Activated CD4-positive, CD25-positive, alpha-beta regulatory T cell treated with anti-CD3 and anti-CD28 coated beads, Interleukin-2, amount 50 U/mL, for 24 hours (primary cell): Measurements from ENCODE around the gene KLB.
"Not testable (repeated sequence)": the region's sequence is repeated elsewhere in the genome, so short reads cannot be mapped to it uniquely, and the experiment has no call there.

Source experiments
- ATAC-seq, 2 donors: fragments of 150-1000 bp; cut with Tn5 transposase; one replicate each; pipeline ENCODE4 v1.10.0; 2021; ENCODE audit warnings: mild to moderate bottlenecking in 1 of 2, moderate library complexity in 1 of 2

KLB gene

GRCh38 chr4:39406763-39407583, at the start of gene KLB:
Gene KLB, plus strand, starts transcription at chr4:39406930. Its CDS starts 20 bp downstream, at chr4:39406950.
- ATAC-seq = no peak

- ATAC-seq = no peak
Measured at GRCh38 chr4:39357002-39357401, 49.7 kb upstream of the KLB start.

GRCh38 chr4:39360611-39361010, 46.1 kb upstream of the KLB start:
- not testable (repeated sequence) for ATAC-seq

DNA sequence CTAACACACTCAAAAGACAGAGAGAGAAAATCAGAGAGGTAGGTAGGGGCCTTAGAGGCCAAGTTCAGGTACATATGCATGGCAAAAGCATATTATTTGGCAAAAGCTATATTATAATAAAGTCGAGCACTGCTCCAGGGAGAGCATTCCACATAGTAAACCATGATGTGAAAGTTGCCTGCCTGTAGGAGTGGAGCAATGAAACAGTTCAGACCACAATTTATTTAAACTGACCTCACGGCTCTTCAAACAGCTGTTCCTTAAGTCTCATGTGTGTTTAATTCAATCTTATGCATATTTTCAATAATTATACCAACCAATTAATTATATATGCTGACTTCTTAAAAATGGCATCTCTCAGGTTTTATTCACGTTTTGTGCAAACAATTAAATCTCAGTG, 43.9 kb upstream of the KLB start:
- ATAC-seq = no peak

DNA sequence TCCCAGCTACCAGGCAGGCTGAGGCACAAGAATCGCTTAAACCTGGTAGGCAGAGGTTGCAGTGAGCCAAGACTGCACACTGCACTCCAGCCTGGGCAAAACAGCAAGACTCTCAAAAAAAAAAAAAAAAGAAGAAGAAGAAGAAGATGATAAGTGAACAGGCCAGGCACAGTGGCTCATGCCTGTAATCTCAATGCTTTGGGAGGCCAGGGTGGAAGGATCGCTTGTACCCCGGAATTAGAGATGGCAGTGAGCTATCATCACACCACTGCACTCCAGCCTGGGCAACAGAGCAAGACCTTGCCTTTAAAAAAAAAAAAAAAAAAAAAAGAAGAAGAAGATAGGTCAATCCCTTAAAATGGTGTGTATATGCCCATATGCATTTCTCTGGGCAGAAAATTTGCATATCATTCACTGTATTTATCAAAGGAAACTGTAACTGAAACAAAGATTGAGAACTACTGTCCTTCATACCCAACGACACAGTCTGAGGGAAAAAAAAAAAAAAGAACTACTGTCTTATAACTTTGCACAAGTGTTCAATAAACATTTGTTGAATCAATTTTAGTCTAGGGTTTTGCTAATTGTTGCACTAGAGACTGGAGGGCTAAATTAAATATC, 42.8 kb upstream of the KLB start:
- no peak for ATAC-seq

GRCh38 chr4:39365360-39365759, 41.4 kb upstream of the KLB start:
- no peak for ATAC-seq

DNA sequence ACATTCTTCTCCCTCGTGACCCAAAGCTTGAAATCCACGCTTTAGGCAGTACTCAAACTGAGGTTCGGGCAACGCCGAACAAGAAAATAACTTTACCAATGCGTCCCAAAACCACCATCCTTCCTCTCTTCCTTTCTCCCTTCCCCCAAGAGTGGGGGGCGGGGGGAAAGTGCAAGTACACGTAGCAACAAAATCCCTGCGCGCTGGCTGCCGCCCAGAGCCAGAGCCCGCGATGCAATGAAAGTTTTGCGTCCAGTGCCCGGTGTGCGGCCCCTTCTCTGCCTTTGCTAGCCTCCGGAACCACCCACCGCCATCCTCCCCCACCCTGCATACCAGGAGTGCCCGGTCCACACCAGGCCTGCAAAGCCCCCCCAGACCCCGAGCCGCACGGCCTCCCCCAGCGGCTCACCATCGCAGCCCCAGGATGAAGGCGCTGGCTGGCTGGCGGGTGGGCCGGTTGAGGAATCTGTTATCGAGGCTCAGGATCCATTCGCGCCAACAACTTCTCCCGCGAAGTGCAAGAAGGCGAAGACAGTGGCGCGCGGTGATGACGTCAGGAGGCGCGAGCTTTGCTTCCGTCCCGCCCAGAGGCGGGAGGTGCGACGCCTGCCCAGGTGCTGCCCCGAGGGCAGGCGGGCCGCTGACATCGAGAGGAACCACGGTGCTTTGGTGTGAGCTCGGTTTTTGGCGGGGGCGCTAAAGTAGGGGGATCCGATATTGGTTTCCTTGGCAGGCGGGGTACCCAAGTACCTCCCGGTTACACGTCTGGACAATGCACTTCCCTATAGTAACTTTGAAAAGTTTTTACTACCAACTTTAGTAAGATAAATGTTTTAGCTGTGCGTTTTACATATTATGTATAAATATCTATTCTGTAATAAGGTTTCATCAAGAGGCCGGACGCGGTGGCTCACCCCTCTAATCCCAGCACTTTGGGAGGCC, 40.6 kb upstream of the KLB start, which contains the start of gene RFC1:
Gene RFC1 (minus strand): TSS at position 533 of the 942 bp plus-strand sequence. CDS start 121 bp downstream, at position 412.
- peak; percentile 92 to 95 for ATAC-seq

DNA sequence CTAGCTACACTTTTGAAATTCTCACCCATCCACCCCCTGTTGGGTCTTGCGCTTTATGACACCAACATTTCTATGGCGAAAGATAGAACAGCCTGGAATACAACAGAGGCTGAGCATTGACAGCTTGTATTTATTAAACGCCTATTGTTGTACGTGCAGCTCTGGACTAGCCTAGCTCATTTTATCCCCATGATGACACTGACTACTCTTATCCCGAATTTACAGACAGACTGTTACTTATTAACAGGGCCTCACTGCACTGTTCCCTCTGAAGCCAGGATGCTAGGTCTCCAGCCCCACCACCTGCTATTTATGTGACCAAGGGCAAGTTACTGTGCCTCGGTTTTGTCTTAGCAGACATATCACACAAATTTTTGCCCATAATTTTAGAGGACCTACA, 39.6 kb upstream of the KLB start:
- no peak for ATAC-seq

- ATAC-seq = no peak
Measured at GRCh38 chr4:39369301-39369700, 37.4 kb upstream of the KLB start.

GRCh38 chr4:39371209-39371608, 35.5 kb upstream of the KLB start:
- ATAC-seq = not testable (repeated sequence)

- ATAC-seq = no peak
Measured at GRCh38 chr4:39375478-39375877, 31.3 kb upstream of the KLB start.

DNA sequence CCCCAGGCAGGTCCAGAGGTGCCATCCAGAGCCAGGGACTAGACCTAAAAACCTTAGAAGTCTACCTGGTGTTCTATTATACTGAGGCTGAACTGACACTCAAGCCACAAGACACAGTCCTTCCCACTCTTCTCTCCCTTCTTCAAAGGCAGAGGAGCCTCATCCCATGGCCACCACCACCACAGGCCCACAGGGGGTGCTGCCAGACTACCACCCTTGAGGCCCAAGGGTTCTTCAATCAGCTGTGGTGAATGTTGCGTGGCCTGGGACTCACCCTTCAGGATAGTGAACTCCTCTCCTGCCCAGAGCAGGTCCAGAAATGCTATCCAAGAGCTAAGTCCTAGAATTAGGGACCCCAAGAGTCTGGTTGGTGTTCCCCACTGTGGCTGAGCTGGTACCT, 23.0 kb upstream of the KLB start:
- no peak for ATAC-seq

- ATAC-seq = no peak
Measured at GRCh38 chr4:39384563-39384962, 22.2 kb upstream of the KLB start.

DNA sequence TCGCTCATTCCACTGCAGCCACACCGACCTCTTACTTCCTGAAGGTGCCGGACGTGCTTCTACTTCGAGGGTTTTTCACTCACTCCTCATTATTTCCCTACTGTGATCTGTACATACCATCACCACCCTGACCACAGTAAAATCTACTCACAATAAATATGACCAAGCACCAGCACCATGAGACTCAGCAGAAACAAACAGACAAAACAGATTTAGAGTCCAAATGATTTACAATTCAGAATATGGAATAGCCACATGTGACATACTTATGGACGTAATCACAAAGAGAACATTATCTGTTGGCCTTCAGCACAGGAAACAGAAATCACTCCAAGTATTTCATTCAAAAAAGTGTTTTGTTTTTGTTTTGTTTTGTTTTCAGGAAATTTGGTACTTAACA, 16.1 kb upstream of the KLB start:
- no peak for ATAC-seq

GRCh38 chr4:39394706-39395105, 12.0 kb upstream of the KLB start:
- no peak for ATAC-seq

DNA sequence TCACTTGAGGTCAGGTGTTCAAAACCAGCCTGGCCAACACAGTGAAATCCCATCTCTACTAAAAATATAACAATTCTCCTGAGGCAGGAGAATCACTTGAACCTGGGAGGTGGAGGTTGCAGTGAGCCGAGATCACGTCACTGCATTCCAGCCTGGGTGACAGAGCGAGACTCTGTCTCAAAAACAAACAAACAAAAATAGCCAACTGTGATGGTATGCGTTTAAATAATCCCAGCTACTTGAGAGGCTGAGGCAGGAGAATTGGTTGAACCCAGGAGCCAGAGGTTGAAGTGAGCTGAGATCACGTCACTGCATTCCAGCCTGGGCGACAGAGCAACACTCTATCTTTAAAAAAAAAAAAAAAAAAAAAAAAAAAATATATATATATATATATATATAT, 5.1 kb upstream of the KLB start:
- ATAC-seq = not testable (repeated sequence)

GRCh38 chr4:39407584-39407885, 805 bp downstream of the KLB start:
- ATAC-seq = no peak

- ATAC-seq = no peak
Measured at GRCh38 chr4:39410415-39410814, 3.7 kb downstream of the KLB start.

DNA sequence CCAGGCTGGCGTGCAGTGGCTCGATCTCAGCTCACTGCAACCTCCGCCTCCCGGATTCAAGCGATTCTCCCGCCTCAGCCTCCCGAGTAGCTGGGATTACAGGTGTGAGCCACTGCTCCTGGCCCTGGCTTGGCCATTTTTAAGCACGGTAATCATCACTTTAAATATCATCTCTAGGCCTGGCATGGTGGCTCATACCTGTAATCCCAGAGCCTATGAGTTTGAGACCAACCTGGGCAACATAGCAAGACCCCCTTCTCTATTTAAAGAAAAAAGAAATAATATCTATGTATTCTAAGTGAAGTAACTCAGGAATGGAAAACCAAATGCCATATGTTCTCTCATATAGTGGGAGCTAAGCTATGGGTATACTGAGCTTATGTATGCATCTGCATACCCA, 4.8 kb downstream of the KLB start:
- ATAC-seq = not testable (repeated sequence)

DNA sequence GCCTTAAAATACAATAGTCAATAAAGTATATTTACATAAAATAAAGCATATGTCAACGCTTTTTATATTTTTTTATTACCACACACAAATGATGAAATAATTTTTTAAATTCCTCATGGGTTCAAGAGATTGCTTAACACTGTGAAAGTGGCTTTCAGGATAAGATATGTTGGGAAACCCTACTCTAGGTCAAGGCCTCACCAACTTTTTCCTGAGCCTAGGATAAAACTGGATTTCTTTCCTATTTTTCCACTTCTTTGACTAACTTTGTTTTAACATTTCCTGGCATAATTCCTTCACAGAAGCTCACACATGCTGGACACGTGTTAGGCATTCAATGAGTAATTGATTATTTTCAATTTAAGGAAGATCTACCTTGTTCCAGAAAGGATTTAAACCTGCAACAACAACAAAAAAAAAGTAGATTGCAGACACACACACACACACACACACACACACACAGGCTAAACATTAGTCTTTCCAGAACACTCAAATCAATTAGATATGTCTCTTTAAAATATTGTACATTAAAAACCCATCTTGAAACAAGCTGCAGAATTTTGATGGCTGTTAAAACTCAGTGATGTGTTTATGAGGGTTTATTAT, 9.1 kb downstream of the KLB start:
- ATAC-seq = no peak

GRCh38 chr4:39422247-39422646, 15.5 kb downstream of the KLB start:
- no peak for ATAC-seq

DNA sequence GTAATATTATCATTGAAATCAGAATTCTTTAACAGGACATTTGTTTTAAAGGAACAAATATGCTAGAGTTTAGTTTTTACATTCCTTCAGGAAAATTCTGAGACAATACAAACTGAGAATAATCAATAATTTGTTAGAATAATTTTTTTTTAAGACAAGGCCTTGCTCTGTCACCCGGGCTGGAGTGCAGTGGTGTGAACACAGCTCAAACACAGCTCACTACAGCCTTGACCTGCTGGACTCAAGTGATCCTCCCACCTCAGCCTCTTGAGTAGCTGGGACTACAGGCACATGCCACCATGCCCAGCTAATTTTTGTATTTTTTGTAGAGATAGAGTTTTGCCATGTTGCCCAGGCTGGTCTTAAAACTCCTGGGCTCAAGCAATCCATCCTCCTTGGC, 18.6 kb downstream of the KLB start:
- ATAC-seq = not testable (repeated sequence)

DNA sequence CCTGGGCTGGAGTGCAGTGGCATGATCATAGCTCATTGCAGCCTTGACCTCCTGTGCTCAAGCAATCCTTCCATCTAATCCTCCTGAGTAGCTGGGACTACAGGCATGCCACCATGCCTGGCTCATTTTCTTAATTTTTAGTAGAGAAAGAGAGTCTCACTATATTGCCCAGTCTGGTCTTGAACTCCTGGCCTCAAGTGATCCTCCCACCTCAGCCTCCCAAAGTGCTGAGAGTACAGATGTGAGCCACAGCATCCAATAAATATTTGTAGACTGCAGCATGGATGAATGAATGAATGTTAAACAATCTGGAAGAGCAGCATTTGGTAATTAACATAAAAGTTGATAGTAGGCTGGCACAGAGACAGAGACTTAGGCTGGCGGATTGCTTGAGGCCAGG, 20.0 kb downstream of the KLB start:
- no peak for ATAC-seq
